Measurements from ENCODE around the gene LGALS4. TPM values are rescaled to one million over a fixed set of nuclear protein-coding genes. Genes with fewer than 3 reads are reported as not detected.

Gene LGALS4
- total and polyA plus RNA-seq, 9 of the 15 experiments (the other 6 are each of a cell fraction or from before 2014, with no cell fraction given) = 0.08 to 1.1 (median 0.30) TPM; not detected in 3

DNA sequence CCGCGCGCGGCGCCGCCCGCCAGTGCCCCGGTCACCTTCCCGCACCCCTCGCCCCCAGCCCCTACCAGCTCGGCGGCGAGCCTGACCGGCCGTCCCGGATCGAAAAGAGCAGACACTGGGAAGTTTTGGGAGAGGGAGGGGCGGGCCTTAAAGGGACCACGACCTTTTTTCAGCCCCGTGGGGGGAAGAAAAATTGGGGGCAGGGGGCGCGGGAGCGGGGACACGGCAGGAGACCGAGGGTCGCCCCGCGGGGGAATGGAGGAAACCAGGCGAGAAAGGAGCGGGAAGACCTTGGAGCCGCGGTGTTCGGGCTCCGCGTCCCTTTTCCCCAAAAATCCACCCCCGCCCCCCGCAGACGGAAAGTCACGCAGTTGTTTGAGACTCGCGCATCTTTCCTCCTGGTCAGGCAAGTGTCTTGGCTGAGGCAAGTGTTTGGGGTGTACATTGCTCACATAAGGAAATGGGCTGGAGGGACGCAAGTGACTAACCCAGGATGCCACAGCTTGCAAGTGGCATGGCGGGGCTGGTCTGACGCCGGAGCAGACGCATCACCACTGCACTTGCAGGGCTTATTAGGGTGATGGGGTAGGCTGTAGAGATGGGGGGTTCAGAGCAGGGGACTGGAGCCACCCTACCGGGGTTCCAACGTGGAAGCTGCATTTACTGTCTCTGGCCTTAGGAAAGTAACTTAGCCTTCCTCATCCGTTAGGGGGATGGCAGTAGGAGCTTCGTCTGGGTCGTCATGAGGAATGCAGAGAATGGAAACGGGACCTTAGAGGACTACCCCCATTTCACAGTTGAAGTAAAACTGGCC, 39.7 kb upstream of the LGALS4 start (continued):
- TF ChIP-seq, protein P1, sequence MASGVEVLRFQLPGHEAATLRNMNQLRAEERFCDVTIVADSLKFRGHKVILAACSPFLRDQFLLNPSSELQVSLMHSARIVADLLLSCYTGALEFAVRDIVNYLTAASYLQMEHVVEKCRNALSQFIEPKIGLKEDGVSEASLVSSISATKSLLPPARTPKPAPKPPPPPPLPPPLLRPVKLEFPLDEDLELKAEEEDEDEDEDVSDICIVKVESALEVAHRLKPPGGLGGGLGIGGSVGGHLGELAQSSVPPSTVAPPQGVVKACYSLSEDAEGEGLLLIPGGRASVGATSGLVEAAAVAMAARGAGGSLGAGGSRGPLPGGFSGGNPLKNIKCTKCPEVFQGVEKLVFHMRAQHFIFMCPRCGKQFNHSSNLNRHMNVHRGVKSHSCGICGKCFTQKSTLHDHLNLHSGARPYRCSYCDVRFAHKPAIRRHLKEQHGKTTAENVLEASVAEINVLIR (CRISPR knock-in tag; IDR thresholded peaks at IDR 0.05) = no peak
- TF ChIP-seq, protein P2, sequence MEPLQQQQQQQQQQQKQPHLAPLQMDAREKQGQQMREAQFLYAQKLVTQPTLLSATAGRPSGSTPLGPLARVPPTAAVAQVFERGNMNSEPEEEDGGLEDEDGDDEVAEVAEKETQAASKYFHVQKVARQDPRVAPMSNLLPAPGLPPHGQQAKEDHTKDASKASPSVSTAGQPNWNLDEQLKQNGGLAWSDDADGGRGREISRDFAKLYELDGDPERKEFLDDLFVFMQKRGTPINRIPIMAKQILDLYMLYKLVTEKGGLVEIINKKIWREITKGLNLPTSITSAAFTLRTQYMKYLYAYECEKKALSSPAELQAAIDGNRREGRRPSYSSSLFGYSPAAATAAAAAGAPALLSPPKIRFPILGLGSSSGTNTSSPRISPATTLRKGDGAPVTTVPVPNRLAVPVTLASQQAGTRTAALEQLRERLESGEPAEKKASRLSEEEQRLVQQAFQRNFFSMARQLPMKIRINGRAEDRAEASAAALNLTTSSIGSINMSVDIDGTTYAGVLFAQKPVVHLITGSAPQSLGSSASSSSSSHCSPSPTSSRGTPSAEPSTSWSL (CRISPR knock-in tag; IDR thresholded peaks at IDR 0.05; ENCODE audit: borderline replicate concordance) = no peak
- peak; percentile 28; the same call in 1 of the 2 replicates for TF ChIP-seq MTA3 (IDR thresholded peaks at IDR 0.05; ENCODE audit: borderline replicate concordance)
- no peak for TF ChIP-seq PTBP1 (IDR thresholded peaks at IDR 0.05; ENCODE audit: low read depth, low read length)
- no peak for TF ChIP-seq ESRRA (IDR thresholded peaks at IDR 0.05; ENCODE audit: borderline replicate concordance, low read depth)
- no peak for TF ChIP-seq ZNF232 (CRISPR knock-in tag; IDR thresholded peaks at IDR 0.05)
- TF ChIP-seq TOE1 (IDR thresholded peaks at IDR 0.05; ENCODE audit: borderline replicate concordance) = 0 out of 2 replicates have a peak, but pooled peaks have one; percentile 39
- 0 out of 2 replicates have a peak, but pooled peaks have one; percentile 22 for TF ChIP-seq TOE1 (CRISPR knock-in tag; IDR thresholded peaks at IDR 0.05; ENCODE audit: borderline replicate concordance, low read depth)
- TF ChIP-seq, protein P3, sequence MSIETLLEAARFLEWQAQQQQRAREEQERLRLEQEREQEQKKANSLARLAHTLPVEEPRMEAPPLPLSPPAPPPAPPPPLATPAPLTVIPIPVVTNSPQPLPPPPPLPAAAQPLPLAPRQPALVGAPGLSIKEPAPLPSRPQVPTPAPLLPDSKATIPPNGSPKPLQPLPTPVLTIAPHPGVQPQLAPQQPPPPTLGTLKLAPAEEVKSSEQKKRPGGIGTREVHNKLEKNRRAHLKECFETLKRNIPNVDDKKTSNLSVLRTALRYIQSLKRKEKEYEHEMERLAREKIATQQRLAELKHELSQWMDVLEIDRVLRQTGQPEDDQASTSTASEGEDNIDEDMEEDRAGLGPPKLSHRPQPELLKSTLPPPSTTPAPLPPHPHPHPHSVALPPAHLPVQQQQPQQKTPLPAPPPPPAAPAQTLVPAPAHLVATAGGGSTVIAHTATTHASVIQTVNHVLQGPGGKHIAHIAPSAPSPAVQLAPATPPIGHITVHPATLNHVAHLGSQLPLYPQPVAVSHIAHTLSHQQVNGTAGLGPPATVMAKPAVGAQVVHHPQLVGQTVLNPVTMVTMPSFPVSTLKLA (conservative IDR thresholded peaks at IDR 0.05) = 0 out of 4 replicates have a peak, but pooled peaks of 1 of the 2 experiments have one; percentile 33
- no peak for TF ChIP-seq HMG20A (CRISPR knock-in tag; conservative IDR thresholded peaks at IDR 0.05)
- no peak for TF ChIP-seq TRIM24 (IDR thresholded peaks at IDR 0.05)
- peak; percentile 78; the same call in 1 of the 2 replicates for TF ChIP-seq HDGF (IDR thresholded peaks at IDR 0.05)
- TF ChIP-seq ZBTB7A (IDR thresholded peaks at IDR 0.05; ENCODE audit: borderline replicate concordance, control insufficient read depth, low read depth, low read length) = 0 out of 2 replicates have a peak, but pooled peaks have one; percentile 5
- no peak for TF ChIP-seq NR2F6 (CRISPR knock-in tag; IDR thresholded peaks at IDR 0.05)
